Liver (tissue), 9 donors: ENCODE data around the gene CHRNE. TPM values are rescaled to one million over a fixed set of nuclear protein-coding genes. Genes with fewer than 3 reads are reported as not detected.

ENCODE experiments used
- DNase-seq: peaks from one replicate; pipeline ENCODE4 v3.0.0-alpha.2; 2017; ENCODE audit warnings: low spot score
- H3K27ac ChIP-seq, 2 donors: one replicate each; pipeline ENCODE4 v1.7.0; 2013; ENCODE audit warnings: inconsistent platforms in 2 of 2, low read length in 2 of 2, control low read depth in 1 of 2, low read depth in 1 of 2, mild to moderate bottlenecking in 1 of 2
- H3K27me3 ChIP-seq, 4 donors: one replicate each; pipeline versions ENCODE4 v1.6.1 to v1.7.0; 2013; ENCODE audit warnings: low read length in 3 of 4, inconsistent platforms in 1 of 4, mild to moderate bottlenecking in 1 of 4, moderate library complexity in 1 of 4; ENCODE audit not compliant: control insufficient read depth in 4 of 4, insufficient read depth in 4 of 4
- H3K36me3 ChIP-seq, 4 donors: one replicate each; pipeline versions ENCODE4 v1.6.1 to v1.7.0; 2013; ENCODE audit warnings: low read length in 3 of 4, mild to moderate bottlenecking in 3 of 4, low read depth in 1 of 4, moderate library complexity in 1 of 4; ENCODE audit not compliant: control insufficient read depth in 4 of 4, insufficient read depth in 3 of 4
- H3K4me1 ChIP-seq, 4 donors: one replicate each; pipeline versions ENCODE4 v1.6.1 to v1.7.0; 2013; ENCODE audit warnings: low read length in 3 of 4, mild to moderate bottlenecking in 3 of 4, moderate library complexity in 1 of 4; ENCODE audit not compliant: control insufficient read depth in 4 of 4, insufficient read depth in 4 of 4
- H3K4me3 ChIP-seq, 3 donors: one replicate each; pipeline versions ENCODE4 v1.6.1 to v1.7.0; 2013; ENCODE audit warnings: low read length in 3 of 3, control low read depth in 1 of 3, low read depth in 1 of 3, mild to moderate bottlenecking in 1 of 3
- H3K9ac ChIP-seq, 2 donors: one replicate each; pipeline ENCODE4 v1.7.0; 2013; ENCODE audit warnings: low read length in 2 of 2, mild to moderate bottlenecking in 2 of 2, moderate library complexity in 2 of 2, control low read depth in 1 of 2, low read depth in 1 of 2
- H3K9me3 ChIP-seq, 4 donors: one replicate each; pipeline versions ENCODE4 v1.6.1 to v1.7.0; 2013; ENCODE audit warnings: low read length in 3 of 4; ENCODE audit not compliant: control insufficient read depth in 4 of 4
- CTCF ChIP-seq: fragments of 150-350 bp; IDR thresholded peaks from 2 replicates; pipeline ENCODE4 v1.5.1; 2017; ENCODE audit warnings: improper control_type of control experiment, low read depth, low read length; ENCODE audit not compliant: missing input control
- FOXA2 ChIP-seq: IDR thresholded peaks from 2 replicates; pipeline ENCODE4 v1.6.1; 2016; ENCODE audit warnings: antibody characterized with exemption
- GABPA ChIP-seq, 2 donors: IDR thresholded peaks in 1 of 2; conservative IDR thresholded peaks in 1 of 2; 2 replicates each; pipeline ENCODE4 v1.6.1; 2016; ENCODE audit warnings: antibody characterized with exemption in 2 of 2, mild to moderate bottlenecking in 1 of 2, moderate library complexity in 1 of 2
- HNF4A ChIP-seq, 2 donors: conservative IDR thresholded peaks; 2 replicates each; pipeline ENCODE4 v1.6.1; 2016; ENCODE audit warnings: antibody characterized with exemption in 2 of 2, mild to moderate bottlenecking in 2 of 2
- JUND ChIP-seq, 2 donors: IDR thresholded peaks; 2 replicates each; pipeline ENCODE4 v1.6.1; 2016; ENCODE audit warnings: antibody characterized with exemption in 2 of 2
- NR2F2 ChIP-seq: IDR thresholded peaks from 2 replicates; pipeline ENCODE4 v1.6.1; 2016; ENCODE audit warnings: antibody characterized with exemption
- RAD21 ChIP-seq, 2 donors: IDR thresholded peaks; 2 replicates each; pipeline ENCODE4 v1.6.1; 2016; ENCODE audit warnings: antibody characterized with exemption in 2 of 2, mild to moderate bottlenecking in 2 of 2
- REST ChIP-seq: IDR thresholded peaks from 2 replicates; pipeline ENCODE4 v1.6.1; 2016; ENCODE audit warnings: antibody characterized with exemption, mild to moderate bottlenecking
- RXRA ChIP-seq, 2 donors: IDR thresholded peaks; 2 replicates each; pipeline ENCODE4 v1.6.1; 2017 to 2018; ENCODE audit warnings: antibody characterized with exemption in 2 of 2, mild to moderate bottlenecking in 1 of 2
- SP1 ChIP-seq: IDR thresholded peaks from 2 replicates; pipeline ENCODE4 v1.6.1; 2018; ENCODE audit warnings: antibody characterized with exemption, mild to moderate bottlenecking
- YY1 ChIP-seq: IDR thresholded peaks from 2 replicates; pipeline ENCODE4 v1.6.1; 2016; ENCODE audit warnings: antibody characterized with exemption, mild to moderate bottlenecking
- ZBTB33 ChIP-seq: IDR thresholded peaks from 2 replicates; pipeline ENCODE4 v1.6.1; 2016; ENCODE audit warnings: antibody characterized with exemption
- WGBS: extraction: QIAGEN DNeasy Blood & Tissue Kit; methylation state at CpG from one replicate; pipeline ENCODE4 v1.1.7; 2013; 5-methylcytosine and 5-hydroxymethylcytosine counted together
- polyA plus RNA-seq, 2 donors: library from polyadenylated mRNA; stranded (reverse) in 1 of 2; unstranded in 1 of 2; fragments of 200-250 nt in 1 of 2; fragments of >200 nt in 1 of 2; fragmentation: Nextera tagmentation in 1 of 2; extraction: Ambion mirVana in 1 of 2; gene quantifications; one replicate each; pipeline versions ENCODE4 v1.2.1 to v1.2.3, GENCODE V29; 2013 to 2015
- total RNA-seq, 2 donors: library from RNA; depleted of rRNA; stranded (reverse); fragments of >200 nt; gene quantifications; one replicate each; pipeline ENCODE4 v1.2.3, GENCODE V29; 2014
- TF ChIP-seq, protein P1 (sequence below): IDR thresholded peaks from 2 replicates; pipeline ENCODE4 v1.6.1; 2016; ENCODE audit warnings: antibody characterized with exemption
- TF ChIP-seq, protein P2 (sequence below): IDR thresholded peaks from 2 replicates; pipeline ENCODE4 v1.6.1; 2016; ENCODE audit warnings: antibody characterized with exemption
- donor health status: healthy.
- donor health status: healthy.
- donor health status: healthy.
- donor health status: healthy.
- donor health status: healthy.

The CHRNE gene
- total and polyA plus RNA-seq, 4 donors, result 0.19 to 3.1 (median 0.65) TPM

DNA sequence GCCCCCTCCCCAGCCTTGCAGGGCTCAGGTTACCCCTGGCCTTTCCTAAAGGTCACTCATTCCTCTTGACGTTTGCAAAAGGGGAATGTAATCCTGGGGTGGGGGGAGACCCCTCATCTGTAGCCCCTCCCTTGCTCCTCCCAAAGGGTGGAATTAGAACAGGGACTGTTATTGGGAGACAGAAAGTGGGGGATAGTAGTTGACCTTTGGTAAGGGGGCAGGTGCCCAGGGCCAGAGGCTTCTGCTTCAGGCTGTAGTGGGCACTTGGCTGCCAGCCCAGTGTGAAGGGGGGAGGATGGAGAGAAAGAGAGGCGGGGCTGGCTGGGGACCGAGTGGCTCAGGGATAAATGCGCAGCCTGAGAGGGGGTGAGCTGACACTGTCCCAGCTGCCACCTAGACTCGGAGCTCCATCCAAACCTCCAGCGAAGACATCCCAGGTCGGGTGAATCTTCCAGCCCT is 47.9 kb upstream of the CHRNE start, which contains the start of gene ENO3 (continued):
- peak in 1 of 2 donors; percentile 20 for TF ChIP-seq JUND (IDR thresholded peaks at IDR 0.05)
- peak; percentile 38 to 58 for TF ChIP-seq RXRA (IDR thresholded peaks at IDR 0.05)
- no peak for TF ChIP-seq YY1
- TF ChIP-seq GABPA (IDR thresholded peaks at IDR 0.05 in 1 of 2, conservative IDR thresholded peaks at IDR 0.05 in 1 of 2), result no peak
- TF ChIP-seq NR2F2, result peak; percentile 63
- TF ChIP-seq RAD21 (IDR thresholded peaks at IDR 0.05), result peak in 1 of 2 donors; percentile 19
- TF ChIP-seq, protein P1, sequence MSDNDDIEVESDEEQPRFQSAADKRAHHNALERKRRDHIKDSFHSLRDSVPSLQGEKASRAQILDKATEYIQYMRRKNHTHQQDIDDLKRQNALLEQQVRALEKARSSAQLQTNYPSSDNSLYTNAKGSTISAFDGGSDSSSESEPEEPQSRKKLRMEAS, result no peak
- peak; percentile 45 for TF ChIP-seq ZBTB33
- TF ChIP-seq HNF4A (conservative IDR thresholded peaks at IDR 0.05), result peak; percentile 72 to 79

- Histone ChIP-seq H3K4me1 (peaks cover 9 to 55% (median 42%) of the 10 kb centered on the region in 4 donors), H3K9ac (peak overlapping the region; percentile 66 to 69), H3K36me3 (peaks cover 3 to 5% (median 4%) of the 10 kb centered on the region in 4 donors), H3K27me3 (no peaks in the 10 kb centered on the region), H3K4me3 (peak overlapping the region; percentile 53 to 91 (median 56)), H3K27ac (peak overlapping the region; percentile 95 to 96), H3K9me3 (no peaks in the 10 kb centered on the region)
- TF ChIP-seq YY1, result peak; percentile 2
- TF ChIP-seq GABPA (IDR thresholded peaks at IDR 0.05 in 1 of 2, conservative IDR thresholded peaks at IDR 0.05 in 1 of 2), result peak in 1 of 2 donors; percentile 7
- TF ChIP-seq, protein P2, sequence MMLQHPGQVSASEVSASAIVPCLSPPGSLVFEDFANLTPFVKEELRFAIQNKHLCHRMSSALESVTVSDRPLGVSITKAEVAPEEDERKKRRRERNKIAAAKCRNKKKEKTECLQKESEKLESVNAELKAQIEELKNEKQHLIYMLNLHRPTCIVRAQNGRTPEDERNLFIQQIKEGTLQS, result no peak
- TF ChIP-seq NR2F2, result no peak
- TF ChIP-seq CTCF, result no peak
- no peak for TF ChIP-seq SP1
- TF ChIP-seq JUND (IDR thresholded peaks at IDR 0.05), result no peak
- no peak for TF ChIP-seq FOXA2
- TF ChIP-seq REST, result no peak
- no peak for TF ChIP-seq ZBTB33
- DNase-seq, result peak; percentile 74
- 2% methylated on average over 52 of the region's 52 CpGs for WGBS
Observed at GRCh38 chr17:4950075-4950745, 47.3 kb upstream of the CHRNE start.
